Measurements from ENCODE around the gene CHTF18.
A peak's percentile ranks its signal among the peaks of the same experiment; 100 is the strongest.
"Not testable (repeated sequence)": the region's sequence is repeated elsewhere in the genome, so short reads cannot be mapped to it uniquely, and the experiment has no call there.

Gene CHTF18

GRCh38 chr16:813916-814412 is 25.5 kb downstream of the CHTF18 start:
- no peak for DNase-seq

GRCh38 chr16:814974-815373 is 26.6 kb downstream of the CHTF18 start:
- DNase-seq, result no peak

GRCh38 chr16:815861-816260 is 27.4 kb downstream of the CHTF18 start:
- DNase-seq, result no peak

- DNase-seq, result no peak
Measured at GRCh38 chr16:817001-817906, 28.8 kb downstream of the CHTF18 start.

GRCh38 chr16:818132-818531 is 29.7 kb downstream of the CHTF18 start:
- no peak for DNase-seq

- no peak for DNase-seq
Measured at GRCh38 chr16:818592-818991, 30.2 kb downstream of the CHTF18 start.

GRCh38 chr16:819336-820043 is 31.1 kb downstream of the CHTF18 start:
- peak in 1 of 2 experiments; percentile 9 for DNase-seq

- not testable (repeated sequence) for DNase-seq
Measured at GRCh38 chr16:820044-820408, 31.6 kb downstream of the CHTF18 start.

GRCh38 chr16:820748-821147 is 32.3 kb downstream of the CHTF18 start:
- no peak for DNase-seq

GRCh38 chr16:821751-822150 is 33.3 kb downstream of the CHTF18 start:
- DNase-seq, result no peak

- no peak for DNase-seq
Measured at GRCh38 chr16:822174-822908, 33.9 kb downstream of the CHTF18 start.

- no peak for DNase-seq
Measured at GRCh38 chr16:822909-823297, 34.5 kb downstream of the CHTF18 start.

- DNase-seq, result no peak
Measured at GRCh38 chr16:824194-824593, 35.8 kb downstream of the CHTF18 start.

- no peak for DNase-seq
Measured at GRCh38 chr16:824601-825000, 36.2 kb downstream of the CHTF18 start.

- no peak for DNase-seq
Measured at GRCh38 chr16:825341-826061, 37.1 kb downstream of the CHTF18 start.

- no peak for DNase-seq
Measured at GRCh38 chr16:827513-827912, 39.1 kb downstream of the CHTF18 start.

- DNase-seq, result no peak
Measured at GRCh38 chr16:828891-829290, 40.5 kb downstream of the CHTF18 start.

- no peak for DNase-seq
Measured at GRCh38 chr16:830107-830870, 41.9 kb downstream of the CHTF18 start.

- no peak for DNase-seq
Measured at GRCh38 chr16:830871-831570, 42.6 kb downstream of the CHTF18 start.

GRCh38 chr16:831571-832413 is 43.4 kb downstream of the CHTF18 start:
- DNase-seq, result no peak
